ENCODE data around the gene ARRB1.
"Not testable (repeated sequence)": the region's sequence is repeated elsewhere in the genome, so short reads cannot be mapped to it uniquely, and the experiment has no call there.

ARRB1 gene

GRCh38 chr11:75369560-75370255 is 18.2 kb upstream of the ARRB1 start:
- Histone ChIP-seq H3K27ac (ENCODE audit: low read length) (no peak overlapping the region), H3K36me3 (ENCODE audit: control insufficient read depth in 1 of 2, insufficient read depth in 2 of 2, low read length in 2 of 2) (no peaks in the 10 kb centered on the region), H3K4me3 (ENCODE audit: low read depth in 1 of 2, low read length in 2 of 2) (no peak overlapping the region), H3K4me1 (ENCODE audit: control insufficient read depth in 1 of 2, insufficient read depth in 2 of 2, low read length in 2 of 2) (peaks cover 5 to 11% of the 10 kb centered on the region in 2 donors), H3K27me3 (ENCODE audit: low read depth, low read length) (no peaks in the 10 kb centered on the region), H3K9me3 (ENCODE audit: control insufficient read depth in 1 of 2, low read length in 2 of 2) (no peaks in the 10 kb centered on the region)

GRCh38 chr11:75366826-75367225 is 15.4 kb upstream of the ARRB1 start:
- not testable (repeated sequence) for H3K27ac ChIP-seq (ENCODE audit: low read length); H3K27me3 ChIP-seq (ENCODE audit: low read depth, low read length); H3K4me3 ChIP-seq (ENCODE audit: low read depth in 1 of 2, low read length in 2 of 2); H3K36me3 ChIP-seq (ENCODE audit: control insufficient read depth in 1 of 2, insufficient read depth in 2 of 2, low read length in 2 of 2); H3K9me3 ChIP-seq (ENCODE audit: control insufficient read depth in 1 of 2, low read length in 2 of 2); H3K4me1 ChIP-seq (ENCODE audit: control insufficient read depth in 1 of 2, insufficient read depth in 2 of 2, low read length in 2 of 2)

- no peaks in the 10 kb centered on the region for H3K4me1 ChIP-seq (ENCODE audit: control insufficient read depth in 1 of 2, insufficient read depth in 2 of 2, low read length in 2 of 2)
- H3K27me3 ChIP-seq (ENCODE audit: low read depth, low read length), result no peaks in the 10 kb centered on the region
- H3K9me3 ChIP-seq (ENCODE audit: control insufficient read depth in 1 of 2, low read length in 2 of 2), result no peaks in the 10 kb centered on the region
- H3K36me3 ChIP-seq (ENCODE audit: control insufficient read depth in 1 of 2, insufficient read depth in 2 of 2, low read length in 2 of 2), result no peaks in the 10 kb centered on the region
- no peak overlapping the region for H3K4me3 ChIP-seq (ENCODE audit: low read depth in 1 of 2, low read length in 2 of 2)
- peak overlapping the region; percentile 31 for H3K27ac ChIP-seq (ENCODE audit: low read length)
These were observed 14.3 kb upstream of the ARRB1 start for GRCh38 chr11:75365711-75366181.

- not testable (repeated sequence) for H3K9me3 ChIP-seq (ENCODE audit: control insufficient read depth in 1 of 2, low read length in 2 of 2); H3K36me3 ChIP-seq (ENCODE audit: control insufficient read depth in 1 of 2, insufficient read depth in 2 of 2, low read length in 2 of 2); H3K27me3 ChIP-seq (ENCODE audit: low read depth, low read length); H3K27ac ChIP-seq (ENCODE audit: low read length); H3K4me1 ChIP-seq (ENCODE audit: control insufficient read depth in 1 of 2, insufficient read depth in 2 of 2, low read length in 2 of 2); H3K4me3 ChIP-seq (ENCODE audit: low read depth in 1 of 2, low read length in 2 of 2)
These were observed 10.8 kb upstream of the ARRB1 start for GRCh38 chr11:75362285-75362684.

- Histone ChIP-seq H3K27me3 (ENCODE audit: low read depth, low read length) (no peaks in the 10 kb centered on the region), H3K4me3 (ENCODE audit: low read depth in 1 of 2, low read length in 2 of 2) (no peak overlapping the region), H3K9me3 (ENCODE audit: control insufficient read depth in 1 of 2, low read length in 2 of 2) (no peaks in the 10 kb centered on the region), H3K36me3 (ENCODE audit: control insufficient read depth in 1 of 2, insufficient read depth in 2 of 2, low read length in 2 of 2) (no peaks in the 10 kb centered on the region), H3K27ac (ENCODE audit: low read length) (no peak overlapping the region), H3K4me1 (ENCODE audit: control insufficient read depth in 1 of 2, insufficient read depth in 2 of 2, low read length in 2 of 2) (peaks cover 0 to 7% of the 10 kb centered on the region in 2 donors)
These were observed 5.2 kb upstream of the ARRB1 start for GRCh38 chr11:75356613-75357012.

- Histone ChIP-seq H3K9me3 (ENCODE audit: control insufficient read depth in 1 of 2, low read length in 2 of 2) (no peaks in the 10 kb centered on the region), H3K4me1 (ENCODE audit: control insufficient read depth in 1 of 2, insufficient read depth in 2 of 2, low read length in 2 of 2) (peaks cover 0 to 12% of the 10 kb centered on the region in 2 donors), H3K27ac (ENCODE audit: low read length) (no peak overlapping the region), H3K4me3 (ENCODE audit: low read depth in 1 of 2, low read length in 2 of 2) (no peak overlapping the region), H3K27me3 (ENCODE audit: low read depth, low read length) (no peaks in the 10 kb centered on the region), H3K36me3 (ENCODE audit: control insufficient read depth in 1 of 2, insufficient read depth in 2 of 2, low read length in 2 of 2) (no peaks in the 10 kb centered on the region)
These were observed 3.6 kb upstream of the ARRB1 start for GRCh38 chr11:75355051-75355450.

GRCh38 chr11:75352588-75353206 is 1.2 kb upstream of the ARRB1 start:
- no peaks in the 10 kb centered on the region for H3K27me3 ChIP-seq (ENCODE audit: low read depth, low read length)
- peak overlapping the region; percentile 51 to 87 for H3K4me3 ChIP-seq (ENCODE audit: low read depth in 1 of 2, low read length in 2 of 2)
- no peaks in the 10 kb centered on the region for H3K36me3 ChIP-seq (ENCODE audit: control insufficient read depth in 1 of 2, insufficient read depth in 2 of 2, low read length in 2 of 2)
- H3K9me3 ChIP-seq (ENCODE audit: control insufficient read depth in 1 of 2, low read length in 2 of 2), result no peaks in the 10 kb centered on the region
- H3K4me1 ChIP-seq (ENCODE audit: control insufficient read depth in 1 of 2, insufficient read depth in 2 of 2, low read length in 2 of 2), result peaks cover 21 to 35% of the 10 kb centered on the region in 2 donors
- H3K27ac ChIP-seq (ENCODE audit: low read length), result peak overlapping the region; percentile 17

- no peaks in the 10 kb centered on the region for H3K9me3 ChIP-seq (ENCODE audit: control insufficient read depth in 1 of 2, low read length in 2 of 2)
- no peaks in the 10 kb centered on the region for H3K27me3 ChIP-seq (ENCODE audit: low read depth, low read length)
- H3K4me3 ChIP-seq (ENCODE audit: low read depth in 1 of 2, low read length in 2 of 2), result peak overlapping the region; percentile 51 to 87
- peaks cover 28 to 42% of the 10 kb centered on the region in 2 donors for H3K4me1 ChIP-seq (ENCODE audit: control insufficient read depth in 1 of 2, insufficient read depth in 2 of 2, low read length in 2 of 2)
- peak overlapping the region; percentile 17 for H3K27ac ChIP-seq (ENCODE audit: low read length)
- H3K36me3 ChIP-seq (ENCODE audit: control insufficient read depth in 1 of 2, insufficient read depth in 2 of 2, low read length in 2 of 2), result no peaks in the 10 kb centered on the region
These were observed 528 bp upstream of the ARRB1 start for GRCh38 chr11:75351791-75352587.

GRCh38 chr11:75350743-75351540 is 519 bp downstream of the ARRB1 start:
- Histone ChIP-seq H3K27ac (ENCODE audit: low read length) (peak overlapping the region; percentile 92), H3K4me1 (ENCODE audit: control insufficient read depth in 1 of 2, insufficient read depth in 2 of 2, low read length in 2 of 2) (peaks cover 38 to 53% of the 10 kb centered on the region in 2 donors), H3K27me3 (ENCODE audit: low read depth, low read length) (no peaks in the 10 kb centered on the region), H3K4me3 (ENCODE audit: low read depth in 1 of 2, low read length in 2 of 2) (peak overlapping the region; percentile 87 to 90), H3K9me3 (ENCODE audit: control insufficient read depth in 1 of 2, low read length in 2 of 2) (no peaks in the 10 kb centered on the region), H3K36me3 (ENCODE audit: control insufficient read depth in 1 of 2, insufficient read depth in 2 of 2, low read length in 2 of 2) (no peaks in the 10 kb centered on the region)

- Histone ChIP-seq H3K4me3 (ENCODE audit: low read depth in 1 of 2, low read length in 2 of 2) (peak overlapping the region; percentile 87 to 90), H3K4me1 (ENCODE audit: control insufficient read depth in 1 of 2, insufficient read depth in 2 of 2, low read length in 2 of 2) (peaks cover 41 to 60% of the 10 kb centered on the region in 2 donors), H3K27ac (ENCODE audit: low read length) (peak overlapping the region; percentile 92), H3K36me3 (ENCODE audit: control insufficient read depth in 1 of 2, insufficient read depth in 2 of 2, low read length in 2 of 2) (no peaks in the 10 kb centered on the region), H3K9me3 (ENCODE audit: control insufficient read depth in 1 of 2, low read length in 2 of 2) (no peaks in the 10 kb centered on the region), H3K27me3 (ENCODE audit: low read depth, low read length) (no peaks in the 10 kb centered on the region)
These were observed 1.2 kb downstream of the ARRB1 start for GRCh38 chr11:75350122-75350742.
